GM13976 (cell line): ENCODE data around the gene ITIH3.
"Not testable (repeated sequence)": the region's sequence is repeated elsewhere in the genome, so short reads cannot be mapped to it uniquely, and the experiment has no call there.

Experiments
- DNase-seq: peaks from one replicate; pipeline ENCODE4 v3.0.0; 2012; ENCODE audit warnings: low spot score
- in situ Hi-C: fragments of 300-500 bp; cut with MboI; formaldehyde crosslinking; loops from one replicate; pipeline ENCODE4 v1.12.0; 2022; ENCODE audit warnings: low sequenced_read_pairs, mixed read lengths, inconsistent platforms; ENCODE audit not compliant: unreplicated experiment
- TF ChIP-seq, protein P1 (sequence below): IDR thresholded peaks from 2 replicates; pipeline ENCODE4 v1.5.1; 2012; ENCODE audit warnings: borderline replicate concordance, mild to moderate bottlenecking; ENCODE audit not compliant: insufficient read depth; ENCODE audit errors: extremely low read depth, missing control alignments, control extremely low read depth

Gene ITIH3

DNA sequence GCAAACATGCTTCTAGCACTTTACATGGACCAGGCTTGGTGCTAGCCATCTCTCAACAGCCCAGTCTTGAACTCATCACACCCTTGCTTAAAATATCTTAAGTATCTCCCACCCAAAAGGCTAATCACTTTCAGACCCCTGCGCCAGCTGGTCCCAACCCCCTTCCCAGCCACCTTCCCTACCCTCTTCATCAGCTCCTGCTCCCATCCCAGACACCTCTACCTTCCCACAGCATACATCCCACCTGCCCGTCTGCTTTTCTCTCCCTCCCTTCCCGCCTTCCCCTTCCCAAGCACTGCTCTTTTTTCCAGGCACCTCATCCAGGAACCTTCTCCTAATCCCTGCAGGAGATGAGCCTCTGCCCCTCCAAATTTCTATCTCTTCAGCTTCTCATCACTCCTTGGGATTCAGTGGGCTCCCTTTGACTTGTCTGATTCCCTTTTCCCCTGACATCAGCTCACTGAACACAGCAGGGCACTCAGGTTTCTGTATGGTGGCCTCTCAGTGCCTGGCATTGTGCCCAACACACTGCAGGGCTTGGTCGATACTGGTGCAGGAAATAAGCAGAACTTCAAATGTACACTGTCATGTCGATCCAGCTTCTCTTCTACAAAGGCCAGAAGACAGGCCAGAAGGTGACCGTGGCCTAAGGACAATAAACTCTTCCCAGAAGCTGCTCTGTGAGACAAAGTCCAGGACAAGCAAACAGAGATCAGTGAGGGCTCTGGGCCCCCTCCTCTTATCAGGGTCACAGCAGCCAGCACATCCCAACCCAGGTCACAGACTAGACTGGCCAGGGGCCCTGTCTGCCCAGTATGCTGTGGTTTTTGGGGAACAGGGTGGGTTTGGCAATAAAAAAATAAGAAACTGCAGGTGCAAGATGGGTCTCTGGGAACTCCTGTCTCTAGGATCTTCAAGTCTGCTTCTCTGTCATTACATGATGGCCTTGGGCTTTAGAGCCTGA lies 19.4 kb upstream of the ITIH3 start:
- no peak for DNase-seq
- in situ Hi-C loops, result no loop called here

DNA sequence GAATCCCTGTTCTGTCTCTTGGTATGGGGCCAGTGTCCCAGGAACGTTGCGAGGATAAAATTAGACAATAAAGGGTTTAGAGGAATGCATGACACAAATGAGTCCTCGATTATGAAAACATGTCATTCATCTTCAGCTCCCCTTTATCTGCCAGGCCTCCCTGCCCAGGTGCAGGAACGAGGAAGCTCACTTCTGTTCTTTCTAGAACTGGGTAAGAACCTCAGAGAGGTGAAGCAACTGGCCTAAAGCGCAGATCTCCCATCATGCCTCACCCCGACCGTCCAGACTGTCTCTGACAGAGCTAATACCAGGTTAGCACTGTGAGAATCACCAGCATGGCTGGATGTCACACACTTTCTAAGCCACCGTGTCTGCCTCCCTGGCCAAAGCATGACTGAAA lies 18.7 kb upstream of the ITIH3 start:
- in situ Hi-C loops, result no loop called here
- TF ChIP-seq, protein P1, sequence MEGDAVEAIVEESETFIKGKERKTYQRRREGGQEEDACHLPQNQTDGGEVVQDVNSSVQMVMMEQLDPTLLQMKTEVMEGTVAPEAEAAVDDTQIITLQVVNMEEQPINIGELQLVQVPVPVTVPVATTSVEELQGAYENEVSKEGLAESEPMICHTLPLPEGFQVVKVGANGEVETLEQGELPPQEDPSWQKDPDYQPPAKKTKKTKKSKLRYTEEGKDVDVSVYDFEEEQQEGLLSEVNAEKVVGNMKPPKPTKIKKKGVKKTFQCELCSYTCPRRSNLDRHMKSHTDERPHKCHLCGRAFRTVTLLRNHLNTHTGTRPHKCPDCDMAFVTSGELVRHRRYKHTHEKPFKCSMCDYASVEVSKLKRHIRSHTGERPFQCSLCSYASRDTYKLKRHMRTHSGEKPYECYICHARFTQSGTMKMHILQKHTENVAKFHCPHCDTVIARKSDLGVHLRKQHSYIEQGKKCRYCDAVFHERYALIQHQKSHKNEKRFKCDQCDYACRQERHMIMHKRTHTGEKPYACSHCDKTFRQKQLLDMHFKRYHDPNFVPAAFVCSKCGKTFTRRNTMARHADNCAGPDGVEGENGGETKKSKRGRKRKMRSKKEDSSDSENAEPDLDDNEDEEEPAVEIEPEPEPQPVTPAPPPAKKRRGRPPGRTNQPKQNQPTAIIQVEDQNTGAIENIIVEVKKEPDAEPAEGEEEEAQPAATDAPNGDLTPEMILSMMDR, result no peak
- DNase-seq, result no peak

More for the DNA sequence above, 19.4 kb upstream of the ITIH3 start:
- TF ChIP-seq, protein P1, result no peak

DNA sequence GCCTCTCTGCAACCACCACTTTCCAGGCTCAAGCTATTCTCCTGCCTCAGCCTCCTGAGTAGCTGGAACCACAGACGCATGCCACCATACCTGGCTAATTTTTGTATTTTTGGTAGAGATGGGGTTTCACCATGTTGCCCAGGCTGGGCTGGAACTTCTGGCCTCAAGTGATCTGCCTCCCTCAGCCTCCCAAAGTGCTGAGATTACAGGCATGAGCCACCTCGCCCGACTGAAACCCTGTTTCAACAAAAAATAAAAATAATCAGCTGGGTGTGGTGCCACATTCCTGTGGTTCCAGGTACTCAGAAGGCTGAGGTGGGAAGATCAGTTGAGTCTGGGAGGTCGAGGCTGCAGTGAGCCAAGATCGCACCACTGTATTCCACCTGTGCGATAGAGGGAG lies 18.1 kb upstream of the ITIH3 start:
- in situ Hi-C loops, DNase-seq: not testable (repeated sequence)

DNA sequence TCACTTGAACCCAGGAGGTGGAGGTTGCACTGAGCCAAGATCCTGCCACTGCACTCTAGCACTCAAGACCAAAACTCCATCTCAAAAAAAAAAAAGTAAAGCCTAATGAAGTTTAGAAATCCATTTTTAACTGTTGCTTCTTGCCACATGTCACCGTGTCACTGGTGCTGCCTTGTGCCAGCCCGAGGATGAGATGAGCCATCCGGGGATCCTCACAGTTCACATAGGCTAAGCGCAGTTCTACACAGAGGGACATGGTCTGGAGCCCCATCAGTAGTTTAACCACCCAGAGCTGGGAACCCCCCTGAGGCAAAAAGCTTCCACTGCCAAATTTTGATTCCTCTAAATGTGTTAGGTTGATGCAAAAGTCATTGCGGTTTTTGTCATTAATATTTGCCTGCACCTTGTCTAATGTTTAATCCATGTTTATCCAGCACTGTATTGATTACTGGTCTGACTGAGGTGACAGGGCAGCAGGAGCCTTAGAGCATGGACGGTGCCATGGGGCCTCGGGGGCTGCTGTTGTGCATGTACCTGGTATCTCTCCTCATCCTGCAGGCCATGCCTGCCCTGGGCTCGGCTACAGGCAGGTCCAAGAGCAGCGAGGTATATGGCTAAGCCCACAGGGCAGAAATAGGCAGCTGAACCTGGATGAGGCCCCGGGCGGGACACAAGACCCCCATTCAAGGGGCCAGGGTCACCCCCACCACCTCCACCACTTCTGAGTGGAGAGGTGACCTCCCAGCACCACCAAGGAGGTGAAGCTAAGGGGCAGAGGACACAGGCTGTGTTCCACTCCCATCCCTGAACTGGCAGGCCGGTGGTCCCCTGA lies 17.3 kb upstream of the ITIH3 start, which contains the start of gene ITIH1:
Gene ITIH1 (plus strand): TSS at position 473 of the 832 bp plus-strand sequence. CDS start 17 bp downstream, at position 490.
- no peak for DNase-seq
- in situ Hi-C loops, result no loop called here
- TF ChIP-seq, protein P1, result no peak

DNA sequence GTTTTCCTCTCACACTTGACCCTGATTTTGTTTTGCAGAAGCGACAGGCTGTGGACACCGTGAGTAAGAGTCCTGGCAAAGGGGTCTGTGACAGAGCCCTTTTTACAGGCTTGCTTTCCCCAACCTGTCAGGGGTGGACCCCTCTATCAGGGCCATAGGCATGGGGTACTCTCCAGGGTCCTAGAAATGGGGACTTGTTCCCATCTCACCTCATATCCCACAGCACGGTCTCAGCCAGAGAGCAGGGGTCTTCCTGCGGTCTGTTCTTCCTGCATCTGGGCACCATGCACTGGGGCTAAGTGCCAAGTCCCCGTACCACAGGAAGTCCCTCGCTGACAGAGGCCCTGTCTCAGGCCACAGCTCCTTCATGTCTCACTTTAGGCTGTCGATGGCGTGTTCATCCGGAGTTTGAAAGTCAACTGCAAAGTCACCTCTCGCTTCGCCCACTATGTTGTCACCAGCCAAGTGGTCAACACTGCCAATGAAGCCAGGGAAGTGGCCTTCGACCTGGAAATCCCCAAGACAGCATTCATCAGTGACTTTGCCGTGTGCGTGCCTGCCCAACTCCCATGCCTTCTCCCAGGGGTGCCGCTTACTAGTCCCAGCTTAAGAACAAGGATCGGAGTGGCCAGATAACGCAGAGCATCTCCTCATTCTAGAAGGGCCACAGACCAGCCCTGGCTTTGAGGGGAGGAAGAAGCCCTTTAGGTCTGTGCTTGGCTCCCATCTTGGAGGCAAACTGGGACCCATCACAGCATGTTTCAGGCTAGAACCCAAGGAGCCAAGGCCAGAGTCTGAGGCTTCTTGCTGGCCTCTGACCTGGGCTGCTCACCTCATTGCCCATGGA lies 16.4 kb upstream of the ITIH3 start:
- in situ Hi-C loops, result no loop called here
- DNase-seq, result no peak
- TF ChIP-seq, protein P1, result no peak

DNA sequence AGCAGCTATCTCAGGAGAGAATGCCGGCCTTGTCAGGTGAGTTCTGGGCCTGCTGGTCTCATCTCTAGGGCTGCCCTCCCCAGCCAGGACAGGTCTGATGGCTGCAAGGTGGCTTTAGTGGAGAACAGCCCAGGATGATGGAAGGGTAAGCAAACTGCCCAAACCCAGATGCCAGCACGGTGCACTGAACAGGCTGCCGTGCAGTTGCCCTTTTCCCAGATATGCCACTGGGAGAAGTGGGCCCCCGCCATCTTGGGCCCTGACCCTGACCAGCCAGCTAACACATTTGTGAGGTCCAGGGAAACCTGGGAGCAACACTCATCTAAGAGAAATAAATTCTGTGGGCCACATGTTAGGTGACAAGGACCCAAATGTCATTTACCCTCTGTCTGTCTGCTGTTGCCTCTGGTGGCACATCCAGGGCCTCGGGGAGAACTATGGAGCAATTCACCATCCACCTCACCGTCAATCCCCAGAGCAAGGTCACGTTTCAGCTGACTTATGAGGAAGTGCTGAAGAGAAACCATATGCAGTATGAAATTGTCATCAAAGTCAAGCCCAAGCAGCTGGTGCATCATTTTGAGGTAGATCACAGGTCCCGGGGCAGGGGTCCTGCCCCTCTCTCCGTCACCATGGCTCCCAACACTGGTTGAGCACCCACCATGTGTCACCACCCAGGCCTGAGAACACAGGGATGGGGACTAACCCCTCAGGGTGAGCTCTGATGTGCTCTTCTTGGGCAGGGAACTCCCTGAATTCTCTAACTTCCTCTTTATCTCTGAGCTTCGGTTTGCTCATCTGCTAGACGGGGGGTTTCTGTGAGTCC lies 15.4 kb upstream of the ITIH3 start:
- in situ Hi-C loops, result no loop called here
- DNase-seq, result peak; percentile 80
- TF ChIP-seq, protein P1, result no peak
